HG02943 (cell line): ENCODE measurements around the gene LRRC40.
"Not testable (repeated sequence)": the region's sequence is repeated elsewhere in the genome, so short reads cannot be mapped to it uniquely, and the experiment has no call there.

ENCODE experiments used
- ATAC-seq: cut with Tn5 transposase; IDR thresholded peaks from one replicate; pipeline ENCODE4 v1.9.1; 2021; ENCODE audit warnings: mild to moderate bottlenecking, low read depth, moderate library complexity; ENCODE audit not compliant: unreplicated experiment

The LRRC40 gene

GRCh38 chr1:70204139-70204538, 1.2 kb downstream of the LRRC40 start:
- ATAC-seq: no peak

DNA sequence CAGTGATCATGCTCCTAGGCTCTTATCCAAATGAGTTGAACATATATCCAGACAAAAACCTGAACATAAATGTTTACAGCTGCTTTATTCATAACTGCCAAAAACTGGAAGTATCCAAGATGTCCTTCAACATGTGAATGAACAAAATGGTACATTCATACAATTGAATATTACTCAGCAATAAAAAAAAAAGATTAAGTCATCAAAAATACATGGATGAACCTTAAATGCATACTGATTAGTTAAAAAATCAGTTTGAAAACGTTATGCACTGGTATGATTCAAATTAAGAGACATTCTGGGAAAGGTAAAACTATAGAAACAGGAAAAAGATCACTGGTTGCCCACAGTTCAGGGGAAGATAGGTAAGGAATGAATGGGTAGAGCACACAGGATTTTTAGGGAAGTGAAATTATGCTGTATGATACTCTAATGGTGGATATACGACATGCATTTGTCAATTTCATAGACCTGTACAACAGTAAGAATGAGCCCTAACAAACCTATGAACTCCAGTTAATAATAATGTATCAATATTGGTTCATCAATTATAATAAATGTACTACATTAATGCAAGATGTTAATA, 3.1 kb downstream of the LRRC40 start:
- ATAC-seq: no peak

GRCh38 chr1:70200065-70200464, 5.3 kb downstream of the LRRC40 start:
- ATAC-seq: no peak

DNA sequence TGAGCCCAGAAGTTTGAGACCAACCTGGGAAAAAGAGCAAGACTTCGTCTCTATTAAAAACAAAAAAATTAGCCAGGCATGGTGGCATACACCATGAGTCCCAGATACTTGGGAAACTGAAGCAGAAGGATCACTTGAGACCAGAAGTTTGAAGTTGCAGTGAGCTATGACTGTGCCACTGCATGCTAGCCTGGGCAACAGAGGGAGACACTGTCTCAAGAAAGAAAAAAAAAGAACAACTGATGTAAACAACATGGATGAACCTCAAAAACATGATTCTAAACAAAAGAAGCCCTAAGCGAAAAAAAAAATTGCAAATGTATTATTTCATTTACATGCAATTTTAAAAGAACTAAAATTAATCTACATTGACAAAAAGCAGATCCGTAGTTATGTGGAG, 9.0 kb downstream of the LRRC40 start:
- no peak for ATAC-seq

- peak; percentile 99 for ATAC-seq
Observed at GRCh38 chr1:70195342-70195741, 10.0 kb downstream of the LRRC40 start.

DNA sequence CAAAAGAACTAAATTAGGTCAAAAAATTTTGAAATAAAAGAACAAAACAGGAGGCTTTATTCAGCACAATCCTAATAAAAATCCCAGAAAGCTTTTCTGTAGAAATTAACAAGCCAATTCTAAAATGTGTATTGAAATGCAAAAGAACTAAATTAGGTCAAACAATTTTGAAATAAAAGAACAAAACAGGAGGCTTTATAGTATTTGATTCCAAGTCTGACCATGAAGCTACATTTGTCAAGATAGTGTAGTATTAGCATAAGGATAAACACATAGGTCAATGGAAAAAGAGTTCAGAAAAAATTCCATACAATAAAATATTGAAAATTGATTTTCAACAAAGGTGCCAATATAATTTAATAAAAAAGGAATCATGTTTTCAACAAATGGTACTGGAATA, 10.8 kb downstream of the LRRC40 start:
- no peak for ATAC-seq

- ATAC-seq: not testable (repeated sequence)
Observed at GRCh38 chr1:70192446-70192845, 12.9 kb downstream of the LRRC40 start.

- no peak for ATAC-seq
Observed at GRCh38 chr1:70190180-70190579, 15.2 kb downstream of the LRRC40 start.

- no peak for ATAC-seq
Observed at GRCh38 chr1:70188522-70188921, 16.9 kb downstream of the LRRC40 start.

- not testable (repeated sequence) for ATAC-seq
Observed at GRCh38 chr1:70185181-70185580, 20.2 kb downstream of the LRRC40 start.

DNA sequence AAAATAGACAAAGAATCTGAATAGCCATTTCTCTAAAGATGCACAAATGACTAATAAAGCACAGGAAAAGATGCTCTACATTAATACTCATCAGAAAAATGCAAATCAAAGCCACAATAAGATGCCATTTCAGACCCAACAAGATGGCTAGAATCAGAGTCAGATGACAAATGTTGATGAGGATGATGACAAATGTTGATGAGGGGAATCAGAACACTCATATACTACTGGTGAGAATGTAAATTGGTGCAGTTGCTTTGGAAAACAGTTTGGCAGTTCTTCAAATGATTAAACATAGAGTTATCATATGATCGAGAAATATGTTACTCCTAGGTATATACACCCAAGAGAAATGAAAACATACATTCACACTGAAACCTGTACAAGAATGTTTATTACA, 33.9 kb downstream of the LRRC40 start:
- ATAC-seq: no peak

DNA sequence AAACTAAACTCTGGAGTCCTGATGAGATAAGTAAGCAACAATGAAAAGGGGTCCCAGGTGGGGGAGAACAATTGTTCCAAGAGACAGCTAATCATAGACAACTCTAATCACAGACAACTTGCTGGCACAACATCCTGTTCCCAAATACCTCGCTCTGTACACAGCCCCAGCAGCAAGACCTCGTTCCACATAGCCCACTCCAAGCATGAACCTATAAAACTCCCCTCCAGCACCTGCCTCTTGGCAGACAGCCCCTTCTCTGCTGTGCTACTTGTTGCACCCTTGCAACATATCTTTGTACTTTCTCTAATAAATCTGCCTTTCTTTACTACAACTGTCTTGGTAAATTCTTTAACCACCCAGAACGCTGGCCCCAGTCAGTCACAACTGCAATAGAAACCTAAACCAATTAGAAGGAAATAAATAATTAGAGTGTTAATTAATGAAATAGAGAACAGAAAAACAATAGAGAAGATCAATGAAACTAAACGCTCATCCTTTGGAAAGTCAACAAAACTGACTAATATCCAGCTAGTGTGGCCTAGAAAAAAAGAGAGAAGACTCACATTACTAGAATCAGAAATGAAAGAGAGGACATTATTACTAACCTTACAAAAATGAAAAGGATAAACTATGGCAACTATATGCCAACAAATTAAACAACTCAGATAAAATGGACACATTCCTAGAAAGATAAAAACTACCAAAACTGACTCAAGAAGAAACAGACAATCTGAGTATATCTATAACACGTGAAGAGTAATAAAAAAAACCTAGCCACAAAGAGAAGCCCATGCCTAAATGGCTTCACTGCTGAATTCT, 36.1 kb downstream of the LRRC40 start:
- ATAC-seq: no peak

- ATAC-seq: no peak
Observed at GRCh38 chr1:70168283-70168682, 37.1 kb downstream of the LRRC40 start.

DNA sequence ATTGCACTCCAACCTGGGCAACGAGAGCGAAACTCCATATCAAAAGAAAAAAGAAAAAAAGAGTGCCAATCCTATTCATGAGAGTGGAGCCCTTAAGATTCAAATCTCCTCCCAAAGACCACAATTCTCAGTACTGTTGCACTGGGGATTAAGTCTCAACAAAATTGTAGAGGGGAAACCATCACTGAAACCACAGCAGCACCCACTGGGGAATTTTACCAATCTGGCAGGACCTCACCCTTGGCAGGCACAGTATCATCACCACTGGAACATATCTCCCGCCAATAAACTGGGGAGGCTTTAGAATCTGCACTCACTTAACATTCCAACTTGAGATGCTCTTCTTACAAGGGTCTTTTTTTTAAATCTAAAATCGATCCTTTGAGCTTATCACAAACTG, 41.0 kb downstream of the LRRC40 start:
- no peak for ATAC-seq

DNA sequence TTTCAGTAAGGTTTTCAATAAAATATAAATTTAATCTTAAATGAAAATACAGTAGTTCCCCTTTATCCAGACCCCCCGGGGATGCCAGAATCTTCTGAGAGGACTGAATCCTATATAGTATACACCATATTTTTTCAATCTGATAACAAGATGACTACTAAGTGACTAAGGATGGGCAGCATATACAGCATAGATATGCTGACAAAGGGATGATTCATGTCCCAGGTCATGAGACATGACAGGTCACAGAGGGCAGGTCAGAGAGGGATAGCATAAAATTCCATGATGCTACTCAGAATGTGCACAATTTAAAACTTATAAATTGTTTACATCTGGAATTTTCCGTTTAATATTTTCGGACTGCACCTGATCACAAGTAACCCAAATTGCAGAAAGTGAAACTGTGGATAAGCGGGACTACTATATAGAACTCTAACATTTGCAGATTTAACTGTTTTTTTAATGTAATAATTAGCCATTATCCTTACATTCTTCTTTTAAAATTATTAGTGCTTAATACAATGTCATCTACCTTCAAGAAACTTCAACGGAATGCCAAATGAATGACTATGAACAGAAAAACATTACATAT, 48.8 kb downstream of the LRRC40 start:
- ATAC-seq: no peak

- ATAC-seq: no peak
Observed at GRCh38 chr1:70153739-70154138, 51.6 kb downstream of the LRRC40 start.

DNA sequence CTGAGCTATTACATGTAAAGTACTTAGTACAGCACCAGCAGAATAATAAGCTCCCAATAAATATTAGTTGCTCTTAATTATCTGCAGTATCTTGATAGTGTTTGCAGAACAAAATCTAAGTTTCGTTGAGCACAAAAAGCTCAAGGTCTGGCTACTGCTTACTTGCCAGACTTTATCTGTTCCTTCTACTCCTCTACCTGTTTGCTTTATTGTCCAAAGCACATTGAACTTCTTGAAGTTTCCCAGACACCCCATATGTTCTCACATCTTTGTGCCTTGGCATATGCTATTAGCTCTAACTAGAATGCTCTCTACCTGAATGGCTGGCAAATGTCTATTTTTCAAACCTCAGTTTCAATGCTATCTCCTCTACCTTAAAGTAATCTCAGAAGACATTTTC, 54.9 kb downstream of the LRRC40 start:
- no peak for ATAC-seq

- no peak for ATAC-seq
Observed at GRCh38 chr1:70146488-70146887, 58.9 kb downstream of the LRRC40 start.

- no peak for ATAC-seq
Observed at GRCh38 chr1:70143048-70143659, 62.2 kb downstream of the LRRC40 start.

GRCh38 chr1:70142075-70142474, 63.3 kb downstream of the LRRC40 start:
- no peak for ATAC-seq

- ATAC-seq: no peak
Observed at GRCh38 chr1:70140894-70141293, 64.5 kb downstream of the LRRC40 start.
